Measurements from ENCODE around the gene GNG4. TPM values are rescaled to one million over a fixed set of nuclear protein-coding genes. Genes with fewer than 3 reads are reported as not detected.

The GNG4 gene
- total RNA-seq, 2 donors from 2014 or later = 13.5 to 14.2 TPM

DNA sequence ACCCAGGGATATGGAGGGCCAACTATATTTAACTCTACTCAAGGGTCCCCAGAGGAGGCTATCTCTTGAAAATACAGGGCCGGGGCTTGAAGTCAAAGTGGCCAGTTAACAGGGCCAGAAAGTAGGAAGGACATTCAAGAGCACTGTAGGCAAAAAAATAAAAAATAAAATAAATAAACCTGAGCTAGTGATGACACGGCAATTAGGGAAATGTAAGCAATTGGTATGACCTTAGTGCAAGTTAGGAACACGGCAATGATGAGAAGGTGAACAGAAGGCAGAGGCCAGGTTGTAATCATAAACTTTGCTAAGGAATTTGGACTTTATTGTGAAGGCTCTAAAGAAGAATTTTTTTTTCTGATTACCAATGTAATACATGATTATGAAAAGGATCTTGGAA, 142.0 kb downstream of the GNG4 start:
- no peak for DNase-seq
- 94 to 97% methylated on average over 2 to 3 of the region's 3 CpGs for WGBS, 2 experiments (ENCODE audit: insufficient coverage in 1 of 2, insufficient read length in 1 of 2)
- no peaks in the 10 kb centered on the region for H3K27me3 ChIP-seq (ENCODE audit: control insufficient read depth, insufficient read depth, low read length, poor library complexity, severe bottlenecking)
- no peaks in the 10 kb centered on the region for H3K36me3 ChIP-seq (ENCODE audit: control insufficient read depth, insufficient read depth, low read length)
- no peak overlapping the region for H3K27ac Mint-ChIP-seq
- H3K27ac ChIP-seq (ENCODE audit: low read depth, low read length) = no peak overlapping the region
- peaks cover 4% of the 10 kb centered on the region for H3K4me1 Mint-ChIP-seq
- H3K9me3 Mint-ChIP-seq = no peaks in the 10 kb centered on the region
- H3K4me3 ChIP-seq (ENCODE audit: low read length) = no peak overlapping the region
- H3K4me1 ChIP-seq (ENCODE audit: control insufficient read depth, insufficient read depth, low read length) = no peaks in the 10 kb centered on the region
- TF ChIP-seq, protein P1, sequence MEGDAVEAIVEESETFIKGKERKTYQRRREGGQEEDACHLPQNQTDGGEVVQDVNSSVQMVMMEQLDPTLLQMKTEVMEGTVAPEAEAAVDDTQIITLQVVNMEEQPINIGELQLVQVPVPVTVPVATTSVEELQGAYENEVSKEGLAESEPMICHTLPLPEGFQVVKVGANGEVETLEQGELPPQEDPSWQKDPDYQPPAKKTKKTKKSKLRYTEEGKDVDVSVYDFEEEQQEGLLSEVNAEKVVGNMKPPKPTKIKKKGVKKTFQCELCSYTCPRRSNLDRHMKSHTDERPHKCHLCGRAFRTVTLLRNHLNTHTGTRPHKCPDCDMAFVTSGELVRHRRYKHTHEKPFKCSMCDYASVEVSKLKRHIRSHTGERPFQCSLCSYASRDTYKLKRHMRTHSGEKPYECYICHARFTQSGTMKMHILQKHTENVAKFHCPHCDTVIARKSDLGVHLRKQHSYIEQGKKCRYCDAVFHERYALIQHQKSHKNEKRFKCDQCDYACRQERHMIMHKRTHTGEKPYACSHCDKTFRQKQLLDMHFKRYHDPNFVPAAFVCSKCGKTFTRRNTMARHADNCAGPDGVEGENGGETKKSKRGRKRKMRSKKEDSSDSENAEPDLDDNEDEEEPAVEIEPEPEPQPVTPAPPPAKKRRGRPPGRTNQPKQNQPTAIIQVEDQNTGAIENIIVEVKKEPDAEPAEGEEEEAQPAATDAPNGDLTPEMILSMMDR (conservative IDR thresholded peaks at IDR 0.05) = no peak
- no peak overlapping the region for H3K4me3 Mint-ChIP-seq
- no peak overlapping the region for H3K9ac ChIP-seq (ENCODE audit: extremely low read depth, low read length, poor library complexity, severe bottlenecking)
- no peaks in the 10 kb centered on the region for H3K9me3 ChIP-seq (ENCODE audit: control insufficient read depth, low read length)
- no peaks in the 10 kb centered on the region for H3K36me3 Mint-ChIP-seq (ENCODE audit: low read depth)
- no peaks in the 10 kb centered on the region for H3K27me3 Mint-ChIP-seq (ENCODE audit: insufficient read depth)

DNA sequence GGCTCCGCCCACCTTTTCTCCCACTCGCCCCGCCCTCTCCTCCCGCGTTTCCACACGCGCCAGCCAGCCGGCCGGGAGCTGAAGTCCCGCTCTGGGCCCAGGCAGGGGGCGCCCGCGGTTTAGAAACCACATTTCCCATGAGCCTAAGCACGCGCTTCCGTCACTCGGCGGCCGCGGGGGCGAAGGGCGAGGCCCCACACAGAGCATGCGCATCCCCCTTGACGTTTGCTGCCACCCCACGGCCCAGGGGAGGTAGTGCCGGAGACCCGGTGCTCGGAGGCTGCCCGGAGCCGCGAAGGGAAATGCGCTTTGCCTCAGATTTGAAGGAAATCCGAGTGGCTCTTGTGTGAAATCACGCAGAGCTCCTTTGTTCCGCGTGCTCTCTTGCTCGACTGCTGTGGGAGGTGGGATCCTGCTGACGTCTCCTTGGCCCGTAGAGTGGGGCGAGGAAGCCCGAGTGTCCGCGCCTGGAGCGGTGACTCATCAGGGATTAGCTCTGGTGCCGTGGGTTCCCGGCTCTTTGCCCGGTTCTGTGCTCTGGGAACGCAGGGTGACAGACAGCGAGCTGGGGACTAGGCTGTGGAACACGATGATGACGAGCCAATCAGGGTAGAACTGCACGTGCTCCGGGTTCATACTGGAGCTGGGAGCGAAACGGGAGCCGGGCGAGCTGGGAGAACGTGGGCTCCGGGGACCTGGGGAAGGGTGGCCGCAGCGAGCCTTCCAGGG, 144.9 kb downstream of the GNG4 start:
- Histone ChIP-seq H3K9ac (ENCODE audit: extremely low read depth, low read length, poor library complexity, severe bottlenecking) (peak overlapping the region; percentile 97), H3K4me3 (ENCODE audit: low read length) (peak overlapping the region; percentile 98), H3K4me1 (ENCODE audit: control insufficient read depth, insufficient read depth, low read length) (no peaks in the 10 kb centered on the region), H3K36me3 (ENCODE audit: control insufficient read depth, insufficient read depth, low read length) (no peaks in the 10 kb centered on the region), H3K27me3 (ENCODE audit: control insufficient read depth, insufficient read depth, low read length, poor library complexity, severe bottlenecking) (no peaks in the 10 kb centered on the region), H3K9me3 (ENCODE audit: control insufficient read depth, low read length) (no peaks in the 10 kb centered on the region), H3K27ac (ENCODE audit: low read depth, low read length) (peak overlapping the region; percentile 98)
- TF ChIP-seq, protein P1 (conservative IDR thresholded peaks at IDR 0.05) = peak; percentile 85
- Mint-ChIP-seq H3K4me1 (peaks cover 16% of the 10 kb centered on the region), H3K36me3 (ENCODE audit: low read depth) (peaks cover 3% of the 10 kb centered on the region), H3K4me3 (peak overlapping the region; percentile 88), H3K9me3 (no peaks in the 10 kb centered on the region), H3K27ac (peak overlapping the region; percentile 100), H3K27me3 (ENCODE audit: insufficient read depth) (no peaks in the 10 kb centered on the region)
- WGBS, 2 experiments (ENCODE audit: insufficient coverage in 1 of 2, insufficient read length in 1 of 2) = 0% methylated on average over 39 to 61 of the region's 61 CpGs
- DNase-seq = peak; percentile 100

- H3K27ac ChIP-seq (ENCODE audit: low read depth, low read length) = peak within 1 kb of the TSS; percentile 98
- DNase-seq = no peak
- H3K27ac Mint-ChIP-seq = peak within 1 kb of the TSS; percentile 100
- peak within 1 kb of the TSS; percentile 98 for H3K4me3 ChIP-seq (ENCODE audit: low read length)
- peak within 1 kb of the TSS; percentile 88 for H3K4me3 Mint-ChIP-seq
- H3K4me1 ChIP-seq (ENCODE audit: control insufficient read depth, insufficient read depth, low read length) = no peaks in the 10 kb centered on the region
- peaks cover 3% of the 10 kb centered on the region for H3K36me3 Mint-ChIP-seq (ENCODE audit: low read depth)
- no peaks in the 10 kb centered on the region for H3K9me3 Mint-ChIP-seq
- TF ChIP-seq, protein P1 (conservative IDR thresholded peaks at IDR 0.05) = no peak
- no peaks in the 10 kb centered on the region for H3K36me3 ChIP-seq (ENCODE audit: control insufficient read depth, insufficient read depth, low read length)
- H3K27me3 Mint-ChIP-seq (ENCODE audit: insufficient read depth) = no peaks in the 10 kb centered on the region
- 0% methylated on average over 10 to 48 of the region's 48 CpGs for WGBS, 2 experiments (ENCODE audit: insufficient coverage in 1 of 2, insufficient read length in 1 of 2)
- H3K27me3 ChIP-seq (ENCODE audit: control insufficient read depth, insufficient read depth, low read length, poor library complexity, severe bottlenecking) = no peaks in the 10 kb centered on the region
- peaks cover 16% of the 10 kb centered on the region for H3K4me1 Mint-ChIP-seq
- no peaks in the 10 kb centered on the region for H3K9me3 ChIP-seq (ENCODE audit: control insufficient read depth, low read length)
- H3K9ac ChIP-seq (ENCODE audit: extremely low read depth, low read length, poor library complexity, severe bottlenecking) = peak within 1 kb of the TSS; percentile 97
Measured at GRCh38 chr1:235504122-235504493, 145.5 kb downstream of the GNG4 start, which contains the start of gene B3GALNT2. TSS of gene B3GALNT2 (minus strand) at chr1:235504452. CDS start at chr1:235504252, 200 bp downstream.
